ENCODE data around the gene SNX15. TPM values are rescaled to one million over a fixed set of nuclear protein-coding genes. Genes with fewer than 3 reads are reported as not detected.
"Not testable (repeated sequence)": the region's sequence is repeated elsewhere in the genome, so short reads cannot be mapped to it uniquely, and the experiment has no call there.

Gene SNX15
- 13.8 and 14.8 TPM in 2 replicates for total RNA-seq (2014; rRNA removed; shearing (Covaris generic))

GRCh38 chr11:65027213-65028067 lies at the start of gene SNX15:
Gene SNX15, plus strand, starts transcription at chr11:65027439. Its CDS starts 99 bp downstream, at chr11:65027538.
- peak; percentile 93 to 96 for DNase-seq
- Histone ChIP-seq H3K4me1 (no peaks in the 10 kb centered on the region; the same call in 1 of the 2 replicates), H3K27ac (peak within 1 kb of the TSS; percentile 41; the same call in 1 of the 2 replicates), H3K9me3 (replicated peaks) (no peaks in the 10 kb centered on the region), H3K36me3 (no peaks in the 10 kb centered on the region), H3K4me3 (peak within 1 kb of the TSS; percentile 74), H3K27me3 (no peaks in the 10 kb centered on the region)

GRCh38 chr11:64983339-64983738 lies 43.9 kb upstream of the SNX15 start:
- not testable (repeated sequence) for H3K36me3 ChIP-seq; H3K9me3 ChIP-seq (replicated peaks); H3K4me1 ChIP-seq; H3K4me3 ChIP-seq; H3K27ac ChIP-seq; H3K27me3 ChIP-seq; DNase-seq

DNA sequence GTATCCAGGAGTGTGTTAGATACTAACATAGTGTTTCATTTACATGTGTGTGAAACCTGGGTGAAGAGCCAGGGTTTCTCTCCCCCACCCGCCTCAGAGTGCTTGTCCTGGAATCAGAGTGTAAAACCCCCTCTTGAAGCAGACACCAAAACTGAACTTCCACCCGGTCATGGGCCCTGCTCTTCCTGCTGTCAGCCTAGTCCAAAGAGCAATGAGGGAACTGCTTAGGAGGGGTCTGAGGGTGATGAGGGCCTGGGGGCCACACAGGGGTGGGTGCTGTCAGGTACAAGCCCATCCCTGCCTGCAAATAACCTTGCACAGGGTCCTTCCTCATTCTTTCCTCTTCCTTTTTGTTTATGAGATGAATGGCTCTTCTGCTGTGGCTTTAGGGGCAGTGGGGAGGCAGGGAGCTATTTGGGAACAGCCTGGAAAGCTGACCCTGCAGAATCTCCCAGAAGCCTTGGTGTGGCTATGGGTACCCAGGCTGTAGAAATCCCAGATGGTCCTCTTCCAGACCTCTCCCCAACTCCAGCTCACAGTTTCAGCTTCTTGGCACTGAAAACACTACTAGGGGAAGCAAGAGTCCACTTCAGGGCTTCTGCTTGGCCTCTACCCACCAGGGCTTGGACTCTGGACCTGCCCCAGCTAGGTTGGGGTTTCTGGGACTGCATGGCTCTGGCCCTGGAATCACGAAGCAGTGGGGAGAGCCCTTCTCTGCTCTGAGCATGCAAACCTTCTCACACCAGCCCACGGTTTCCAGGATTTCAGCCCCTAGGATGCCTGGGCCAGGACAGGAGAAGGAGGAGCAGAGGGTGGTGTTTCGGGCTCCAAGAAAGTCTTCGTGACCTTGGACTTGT lies 39.0 kb upstream of the SNX15 start:
- Histone ChIP-seq H3K4me3 (no peak overlapping the region), H3K36me3 (no peaks in the 10 kb centered on the region), H3K4me1 (peaks cover 12% of the 10 kb centered on the region), H3K27ac (no peak overlapping the region), H3K9me3 (replicated peaks) (no peaks in the 10 kb centered on the region), H3K27me3 (no peaks in the 10 kb centered on the region)
- no peak for DNase-seq

GRCh38 chr11:64989416-64989815 lies 37.8 kb upstream of the SNX15 start:
- Histone ChIP-seq H3K36me3 (no peaks in the 10 kb centered on the region), H3K9me3 (replicated peaks) (no peaks in the 10 kb centered on the region), H3K27me3 (no peaks in the 10 kb centered on the region), H3K4me3 (no peak overlapping the region), H3K27ac (no peak overlapping the region), H3K4me1 (peaks cover 12% of the 10 kb centered on the region)
- DNase-seq, result peak; percentile 9 to 21

- H3K27ac ChIP-seq, result no peak overlapping the region
- no peak overlapping the region for H3K4me3 ChIP-seq
- peaks cover 12% of the 10 kb centered on the region for H3K4me1 ChIP-seq
- no peaks in the 10 kb centered on the region for H3K27me3 ChIP-seq
- H3K9me3 ChIP-seq (replicated peaks), result no peaks in the 10 kb centered on the region
- peak; percentile 32 to 50 for DNase-seq
- H3K36me3 ChIP-seq, result no peaks in the 10 kb centered on the region
Observed at GRCh38 chr11:64990222-64990923, 36.9 kb upstream of the SNX15 start.

GRCh38 chr11:64994318-64994717 lies 32.9 kb upstream of the SNX15 start:
- DNase-seq, result no peak
- H3K36me3 ChIP-seq, result no peaks in the 10 kb centered on the region

GRCh38 chr11:64996327-64996709 lies 30.9 kb upstream of the SNX15 start:
- H3K4me3 ChIP-seq, result peak overlapping the region; percentile 28; the same call in 1 of the 2 replicates
- no peaks in the 10 kb centered on the region for H3K9me3 ChIP-seq (replicated peaks)
- peaks cover 13% of the 10 kb centered on the region; the same call in 1 of the 2 replicates for H3K4me1 ChIP-seq
- H3K27me3 ChIP-seq, result no peaks in the 10 kb centered on the region
- no peaks in the 10 kb centered on the region for H3K36me3 ChIP-seq
- no peak overlapping the region for H3K27ac ChIP-seq
- DNase-seq, result no peak

More at GRCh38 chr11:64994318-64994717, 32.9 kb upstream of the SNX15 start:
- Histone ChIP-seq H3K27me3 (no peaks in the 10 kb centered on the region), H3K4me3 (no peak overlapping the region), H3K9me3 (replicated peaks) (no peaks in the 10 kb centered on the region), H3K4me1 (peaks cover 25% of the 10 kb centered on the region), H3K27ac (no peak overlapping the region)

- peak within 1 kb of the TSS; percentile 28 for H3K4me3 ChIP-seq
- no peaks in the 10 kb centered on the region for H3K9me3 ChIP-seq (replicated peaks)
- H3K36me3 ChIP-seq, result no peaks in the 10 kb centered on the region
- H3K27ac ChIP-seq, result no peak within 1 kb of the TSS
- peaks cover 13% of the 10 kb centered on the region; the same call in 1 of the 2 replicates for H3K4me1 ChIP-seq
- DNase-seq, result peak; percentile 82 to 93
- H3K27me3 ChIP-seq, result no peaks in the 10 kb centered on the region
Observed at GRCh38 chr11:64996710-64997380, 30.4 kb upstream of the SNX15 start, which contains the start of gene BATF2. Gene BATF2, minus strand, starts transcription at chr11:64996971. Its CDS starts 57 bp downstream, at chr11:64996914.

DNA sequence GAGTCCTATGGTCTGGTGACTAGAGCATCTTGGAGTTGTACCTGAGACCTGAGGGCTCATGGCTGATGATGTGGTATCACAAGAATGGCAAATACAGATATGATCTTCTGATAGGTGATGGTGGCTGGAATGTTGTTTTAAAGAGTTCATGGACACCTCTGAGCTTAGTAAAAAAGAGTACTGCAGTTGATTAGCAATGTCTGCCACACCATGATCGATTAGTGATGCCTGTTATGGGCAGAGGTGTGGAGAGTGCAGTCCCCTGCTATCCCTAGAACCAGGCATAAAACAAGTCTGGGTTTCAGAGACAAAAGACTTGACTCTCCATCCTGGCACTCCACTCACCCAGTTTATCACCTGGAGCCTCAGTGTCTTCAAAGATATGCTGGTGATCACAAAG lies 29.1 kb upstream of the SNX15 start:
- Histone ChIP-seq H3K36me3 (no peaks in the 10 kb centered on the region), H3K27ac (no peak overlapping the region), H3K4me3 (no peak overlapping the region), H3K27me3 (0 out of 2 replicates have a peak, but pooled peaks cover 2% of the 10 kb centered on the region), H3K4me1 (peaks cover 13% of the 10 kb centered on the region; the same call in 1 of the 2 replicates), H3K9me3 (replicated peaks) (no peaks in the 10 kb centered on the region)
- DNase-seq, result peak in 1 of 2 experiments; percentile 33

DNA sequence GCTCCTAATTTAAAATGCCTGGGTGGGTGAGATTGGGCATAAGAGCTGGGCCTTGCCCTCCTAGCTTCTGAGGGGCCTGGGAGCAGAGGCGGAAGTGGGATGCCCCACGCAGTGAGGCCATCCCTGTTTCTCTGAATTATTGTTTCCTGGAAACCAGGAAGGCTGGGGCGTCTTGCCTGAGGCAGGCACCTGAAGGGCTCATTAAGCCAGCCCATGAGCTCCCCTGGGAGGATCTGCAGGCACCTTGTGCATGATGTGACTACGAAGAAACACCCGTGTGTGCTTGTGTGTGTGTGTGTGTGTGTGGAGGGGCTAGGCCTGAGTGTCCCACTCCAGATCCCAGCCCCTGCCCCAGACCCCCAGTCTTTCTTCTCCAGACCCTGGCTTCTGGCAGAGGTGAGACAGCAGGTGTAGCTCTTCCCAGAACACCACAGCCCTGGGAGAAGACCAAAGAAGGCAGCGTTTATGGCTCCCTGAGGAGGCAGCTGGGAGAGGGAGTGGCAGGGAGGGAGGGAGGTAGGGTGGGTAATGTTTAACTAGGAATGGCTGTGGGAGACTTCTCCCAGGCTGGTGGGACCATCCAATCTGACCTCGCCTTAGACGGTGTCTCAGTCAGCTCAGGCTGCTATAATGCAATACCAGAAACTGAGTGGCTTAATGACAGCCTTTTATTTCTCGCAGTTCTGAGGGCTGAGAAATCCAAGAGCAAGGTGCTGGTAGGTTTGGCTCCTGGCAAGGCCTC lies 28.4 kb upstream of the SNX15 start:
- peaks cover 13% of the 10 kb centered on the region; the same call in 1 of the 2 replicates for H3K4me1 ChIP-seq
- 0 out of 2 replicates have a peak, but pooled peaks cover 3% of the 10 kb centered on the region for H3K27me3 ChIP-seq
- no peak overlapping the region for H3K4me3 ChIP-seq
- H3K27ac ChIP-seq, result no peak overlapping the region
- H3K9me3 ChIP-seq (replicated peaks), result no peaks in the 10 kb centered on the region
- no peak for DNase-seq
- no peaks in the 10 kb centered on the region for H3K36me3 ChIP-seq

DNA sequence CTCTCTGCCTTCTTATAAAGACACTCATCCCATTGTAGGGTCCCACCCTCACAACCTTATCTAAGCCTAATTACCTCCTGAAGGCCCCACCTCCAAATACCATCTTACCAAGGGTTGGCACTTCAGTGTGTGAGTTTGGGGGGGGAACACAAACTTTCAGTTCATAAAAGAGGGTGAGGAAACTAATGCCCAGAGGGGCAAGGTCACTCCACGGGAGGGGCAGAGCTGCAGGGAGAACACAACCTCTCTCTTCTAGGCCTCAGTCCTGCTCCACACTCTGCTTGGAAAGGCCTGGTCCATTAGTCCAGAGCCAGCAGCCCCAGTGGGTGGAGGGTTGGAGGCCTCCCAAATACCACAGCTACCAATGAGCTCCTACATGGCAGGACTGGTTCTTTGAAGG lies 27.8 kb upstream of the SNX15 start:
- Histone ChIP-seq H3K27ac (no peak overlapping the region), H3K9me3 (replicated peaks) (no peaks in the 10 kb centered on the region), H3K27me3 (0 out of 2 replicates have a peak, but pooled peaks cover 3% of the 10 kb centered on the region), H3K4me1 (peaks cover 13% of the 10 kb centered on the region; the same call in 1 of the 2 replicates), H3K36me3 (no peaks in the 10 kb centered on the region), H3K4me3 (no peak overlapping the region)
- no peak for DNase-seq

DNA sequence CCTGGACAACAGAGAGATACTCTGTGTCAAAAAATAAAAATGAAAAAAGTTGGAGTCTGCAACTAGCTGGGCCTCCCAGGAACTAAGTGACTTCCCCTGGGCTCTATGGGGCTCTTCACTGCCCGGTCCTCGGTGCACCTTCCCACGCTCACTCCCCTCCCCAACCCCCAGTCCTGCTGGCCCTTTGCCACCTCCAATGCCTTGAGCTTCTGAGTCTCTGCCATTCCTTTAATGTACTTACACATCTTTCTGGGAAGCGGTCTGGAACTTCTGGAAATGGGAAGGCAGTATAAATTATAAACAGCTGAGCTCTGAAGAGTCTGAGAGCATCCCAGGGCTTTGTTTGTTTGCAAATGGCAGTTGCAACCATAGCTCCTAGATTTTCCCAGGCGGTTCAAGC lies 24.5 kb upstream of the SNX15 start:
- H3K36me3 ChIP-seq, result no peaks in the 10 kb centered on the region
- no peaks in the 10 kb centered on the region for H3K4me1 ChIP-seq
- no peaks in the 10 kb centered on the region for H3K9me3 ChIP-seq (replicated peaks)
- no peak for DNase-seq
- H3K4me3 ChIP-seq, result no peak overlapping the region
- H3K27ac ChIP-seq, result no peak overlapping the region
- 0 out of 2 replicates have a peak, but pooled peaks cover 3% of the 10 kb centered on the region for H3K27me3 ChIP-seq

- H3K4me1 ChIP-seq, result no peaks in the 10 kb centered on the region
- H3K36me3 ChIP-seq, result no peaks in the 10 kb centered on the region
- H3K4me3 ChIP-seq, result no peak overlapping the region
- H3K27me3 ChIP-seq, result 0 out of 2 replicates have a peak, but pooled peaks cover 3% of the 10 kb centered on the region
- H3K9me3 ChIP-seq (replicated peaks), result no peaks in the 10 kb centered on the region
- no peak overlapping the region for H3K27ac ChIP-seq
- no peak for DNase-seq
Observed at GRCh38 chr11:65003282-65003681, 24.0 kb upstream of the SNX15 start.
